ENCODE results near the gene MACROD2.

MACROD2 gene

GRCh38 chr20:15705975-15706374 is 1710.7 kb downstream of the MACROD2 start:
- H3K9me3 ChIP-seq (ENCODE audit: control insufficient read depth, insufficient read depth, low read depth, low read length), result no peaks in the 10 kb centered on the region
- no peak overlapping the region for H3K4me3 ChIP-seq (ENCODE audit: low read depth, low read length)
- POLR2A ChIA-PET, result no interaction called here
- H3K27ac ChIP-seq (ENCODE audit: extremely low read depth, low read depth, low read length), result no peak overlapping the region
- H3K4me1 ChIP-seq (ENCODE audit: control insufficient read depth, insufficient read depth, low read length), result no peaks in the 10 kb centered on the region
- H3K36me3 ChIP-seq (ENCODE audit: control insufficient read depth in 2 of 2, insufficient read depth in 1 of 2, low read length in 2 of 2), result no peaks in the 10 kb centered on the region
- CTCF ChIA-PET, result no interaction called here
- no peak for TF ChIP-seq ZNF670 (tag by site-specific recombination; IDR thresholded peaks at IDR 0.05; ENCODE audit: low read depth)
- TF ChIP-seq ZNF426 (tag by site-specific recombination; IDR thresholded peaks at IDR 0.05), result no peak
- TF ChIP-seq MZF1 (tag by site-specific recombination; IDR thresholded peaks at IDR 0.05; ENCODE audit: borderline replicate concordance), result no peak
- TF ChIP-seq ZNF174 (tag by site-specific recombination; IDR thresholded peaks at IDR 0.05), result no peak
- no peak for TF ChIP-seq ZNF354C (tag by site-specific recombination; IDR thresholded peaks at IDR 0.05; ENCODE audit: borderline replicate concordance, low read depth)
- no peak for TF ChIP-seq ZNF621 (tag by site-specific recombination; IDR thresholded peaks at IDR 0.05)
- no peak for TF ChIP-seq ZXDB (tag by site-specific recombination; IDR thresholded peaks at IDR 0.05)
- no peak for TF ChIP-seq BCL11A (tag by site-specific recombination; IDR thresholded peaks at IDR 0.05; ENCODE audit: low read depth)
- TF ChIP-seq ZEB2 (tag by site-specific recombination; IDR thresholded peaks at IDR 0.05), result no peak
- no peak for TF ChIP-seq ZNF777 (tag by site-specific recombination; IDR thresholded peaks at IDR 0.05; ENCODE audit: borderline replicate concordance)
- no peak for TF ChIP-seq ZNF792 (tag by site-specific recombination; IDR thresholded peaks at IDR 0.05)
- no peak for TF ChIP-seq ZNF10 (tag by site-specific recombination; IDR thresholded peaks at IDR 0.05)
- no peak for TF ChIP-seq ZNF221 (tag by site-specific recombination; IDR thresholded peaks at IDR 0.05; ENCODE audit: borderline replicate concordance)
- no peak for TF ChIP-seq ZNF280C (tag by site-specific recombination; IDR thresholded peaks at IDR 0.05)
- no peak for TF ChIP-seq ZNF791 (tag by site-specific recombination; IDR thresholded peaks at IDR 0.05)
- TF ChIP-seq ZNF747 (tag by site-specific recombination; IDR thresholded peaks at IDR 0.05), result no peak

GRCh38 chr20:15706719-15707118 is 1711.4 kb downstream of the MACROD2 start:
- no peak overlapping the region for H3K4me3 ChIP-seq (ENCODE audit: low read depth, low read length)
- H3K9me3 ChIP-seq (ENCODE audit: control insufficient read depth, insufficient read depth, low read depth, low read length), result no peaks in the 10 kb centered on the region
- TF ChIP-seq ZNF792 (tag by site-specific recombination; IDR thresholded peaks at IDR 0.05) (no peak), ZNF239 (tag by site-specific recombination; IDR thresholded peaks at IDR 0.05) (no peak), ZSCAN5A (tag by site-specific recombination; IDR thresholded peaks at IDR 0.05) (no peak), TCF7L2 (IDR thresholded peaks at IDR 0.05; ENCODE audit: borderline replicate concordance, low read depth, low read length) (no peak), ZNF184 (tag by site-specific recombination; IDR thresholded peaks at IDR 0.05) (no peak), ZNF423 (tag by site-specific recombination; IDR thresholded peaks at IDR 0.05) (no peak), GLI4 (tag by site-specific recombination; IDR thresholded peaks at IDR 0.05) (no peak), HIC1 (tag by site-specific recombination; IDR thresholded peaks at IDR 0.05) (no peak), ZNF426 (tag by site-specific recombination; IDR thresholded peaks at IDR 0.05) (no peak), GFI1B (tag by site-specific recombination; IDR thresholded peaks at IDR 0.05) (no peak), ZNF600 (tag by site-specific recombination; IDR thresholded peaks at IDR 0.05) (no peak)
- CTCF ChIA-PET, result no interaction called here
- H3K36me3 ChIP-seq (ENCODE audit: control insufficient read depth in 2 of 2, insufficient read depth in 1 of 2, low read length in 2 of 2), result no peaks in the 10 kb centered on the region
- H3K27ac ChIP-seq (ENCODE audit: extremely low read depth, low read depth, low read length), result no peak overlapping the region
- POLR2A ChIA-PET, result no interaction called here
- no peaks in the 10 kb centered on the region for H3K4me1 ChIP-seq (ENCODE audit: control insufficient read depth, insufficient read depth, low read length)
